Testis (tissue), 3 donors: Measurements from ENCODE around the gene THSD4. TPM values are rescaled to one million over a fixed set of nuclear protein-coding genes. Genes with fewer than 3 reads are reported as not detected.

Experiments used
- DNase-seq: peaks from one replicate; pipeline ENCODE4 v3.0.0-alpha.2; 2019
- H3K27ac ChIP-seq, 2 donors: fragments of 200-600 bp; sonication (generic); one replicate each; pipeline ENCODE4 v1.5.1; 2019
- H3K27me3 ChIP-seq: fragments of 200-600 bp; sonication (generic); one replicate; pipeline ENCODE4 v1.5.1; 2019
- H3K36me3 ChIP-seq: fragments of 200-600 bp; sonication (generic); one replicate; pipeline ENCODE4 v1.5.1; 2017; ENCODE audit warnings: low read depth; ENCODE audit errors: missing control alignments
- H3K4me1 ChIP-seq: fragments of 200-600 bp; sonication (generic); one replicate; pipeline ENCODE4 v1.5.1; 2019
- H3K4me3 ChIP-seq, 2 donors: fragments of 200-600 bp; sonication (generic); one replicate each; pipeline ENCODE4 v1.5.1; 2017 to 2019
- H3K9me3 ChIP-seq: fragments of 200-600 bp; sonication (generic); one replicate; pipeline ENCODE4 v1.5.1; 2017
- CTCF ChIP-seq, 3 experiments: fragments of 450-650 bp in 2 of 3; fragments of 200-600 bp in 1 of 3; sonication (generic) in 1 of 3; IDR thresholded peaks; one replicate each; pipeline ENCODE4 v1.5.1; 2016 to 2019; ENCODE audit warnings: antibody characterized with exemption in 3 of 3, mild to moderate bottlenecking in 2 of 3, moderate library complexity in 1 of 3
- POLR2A ChIP-seq: fragments of 450-650 bp; IDR thresholded peaks from one replicate; pipeline ENCODE4 v1.6.1; 2017; ENCODE audit warnings: antibody characterized with exemption, mild to moderate bottlenecking, moderate library complexity
- WGBS, 2 donors: methylation state at CpG; one replicate each; pipeline ENCODE4 v1.1.5; 2018; 5-methylcytosine and 5-hydroxymethylcytosine counted together
- intact Hi-C: fragments of 100-400 bp; cut with DNase I; formaldehyde crosslinking; loops from one replicate; pipeline ENCODE4 v1.15.1; 2023; ENCODE audit warnings: low total_unique reads
- polyA plus RNA-seq: library from polyadenylated mRNA; stranded (reverse); fragments of 350-450 nt; fragmentation: Illumina TruSeq; extraction: RNeasy Lipid Tissue Mini Kit (QIAGEN cat#74804); gene quantifications from one replicate; pipeline ENCODE4 v1.2.3, GENCODE V29; 2014; ENCODE audit warnings: low read depth, low replicate concordance; ENCODE audit not compliant: insufficient read depth
- total RNA-seq, 2 donors: library from RNA; depleted of rRNA; stranded (reverse); fragments of >200 nt; gene quantifications; one replicate each; pipeline ENCODE4 v1.2.3, GENCODE V29; 2016

The THSD4 gene
- total and polyA plus RNA-seq, 3 donors from 2014 or later, result 14.3 to 21.5 (median 18.2) TPM

DNA sequence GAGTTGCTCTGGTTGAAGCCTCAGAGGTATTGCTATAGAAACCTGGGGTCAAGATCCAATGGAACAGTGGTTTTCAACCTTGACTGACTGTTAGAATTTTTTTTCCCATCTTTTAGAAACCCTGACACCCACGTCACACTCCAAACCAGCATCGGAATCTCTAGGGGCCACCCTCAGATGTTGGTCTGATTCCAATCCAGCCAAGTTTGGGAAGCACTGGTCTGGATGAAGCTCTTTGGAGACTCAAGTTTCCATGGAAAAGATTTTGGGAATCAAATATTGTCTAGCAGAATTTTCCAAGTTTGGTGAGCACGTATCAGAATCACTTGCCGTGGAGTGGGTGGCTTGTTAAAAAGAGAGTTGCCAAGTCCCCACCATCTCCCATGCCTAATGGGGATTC, 103.8 kb downstream of the THSD4 start:
- H3K36me3 ChIP-seq, result no peaks in the 10 kb centered on the region
- TF ChIP-seq CTCF (IDR thresholded peaks at IDR 0.05) (no peak), POLR2A (no peak)
- no peak overlapping the region for H3K27ac ChIP-seq
- no peaks in the 10 kb centered on the region for H3K9me3 ChIP-seq
- peaks cover 3% of the 10 kb centered on the region for H3K4me1 ChIP-seq
- no peaks in the 10 kb centered on the region for H3K27me3 ChIP-seq
- H3K4me3 ChIP-seq, result no peak overlapping the region
- intact Hi-C loops, result no loop called here
- WGBS, 2 donors, result 74 to 79% methylated on average over 4 of the region's 4 CpGs
- no peak for DNase-seq

- DNase-seq, result no peak
- Histone ChIP-seq H3K27me3 (no peaks in the 10 kb centered on the region), H3K36me3 (no peaks in the 10 kb centered on the region), H3K4me1 (peaks cover 3% of the 10 kb centered on the region), H3K27ac (no peak overlapping the region), H3K9me3 (no peaks in the 10 kb centered on the region), H3K4me3 (no peak overlapping the region)
- TF ChIP-seq POLR2A (no peak), CTCF (IDR thresholded peaks at IDR 0.05) (no peak)
- 80 to 92% methylated on average over 2 of the region's 2 CpGs for WGBS, 2 donors
- intact Hi-C loops, result no loop called here
Measured at GRCh38 chr15:71219645-71220044, 104.4 kb downstream of the THSD4 start.

- no peak overlapping the region for H3K27ac ChIP-seq
- H3K27me3 ChIP-seq, result no peaks in the 10 kb centered on the region
- no peak for TF ChIP-seq CTCF (IDR thresholded peaks at IDR 0.05)
- no peak for TF ChIP-seq POLR2A
- H3K4me1 ChIP-seq, result peaks cover 3% of the 10 kb centered on the region
- DNase-seq, result no peak
- intact Hi-C loops, result no loop called here
- H3K36me3 ChIP-seq, result no peaks in the 10 kb centered on the region
- 91 to 97% methylated on average over 3 of the region's 3 CpGs for WGBS, 2 donors
- H3K4me3 ChIP-seq, result no peak overlapping the region
- H3K9me3 ChIP-seq, result no peaks in the 10 kb centered on the region
Measured at GRCh38 chr15:71220828-71221227, 105.6 kb downstream of the THSD4 start.

- intact Hi-C loops, result no loop called here
- DNase-seq, result no peak
- H3K4me3 ChIP-seq, result no peak overlapping the region
- H3K9me3 ChIP-seq, result no peaks in the 10 kb centered on the region
- H3K4me1 ChIP-seq, result peaks cover 3% of the 10 kb centered on the region
- WGBS, 2 donors, result 87 to 92% methylated on average over 2 of the region's 2 CpGs
- H3K27ac ChIP-seq, result no peak overlapping the region
- no peaks in the 10 kb centered on the region for H3K36me3 ChIP-seq
- no peaks in the 10 kb centered on the region for H3K27me3 ChIP-seq
- TF ChIP-seq CTCF (IDR thresholded peaks at IDR 0.05), result no peak
- TF ChIP-seq POLR2A, result no peak
Measured at GRCh38 chr15:71221417-71221816, 106.1 kb downstream of the THSD4 start.

GRCh38 chr15:71223516-71223915, 108.2 kb downstream of the THSD4 start:
- intact Hi-C loops, result no loop called here

More at GRCh38 chr15:71223516-71223915, 108.2 kb downstream of the THSD4 start:
- no peak for TF ChIP-seq POLR2A
- TF ChIP-seq CTCF (IDR thresholded peaks at IDR 0.05), result no peak
- Histone ChIP-seq H3K4me1 (peaks cover 3% of the 10 kb centered on the region), H3K4me3 (no peak overlapping the region), H3K27ac (no peak overlapping the region), H3K36me3 (no peaks in the 10 kb centered on the region), H3K9me3 (no peaks in the 10 kb centered on the region), H3K27me3 (no peaks in the 10 kb centered on the region)
- DNase-seq, result no peak
- 81 to 84% methylated on average over 2 of the region's 2 CpGs for WGBS, 2 donors
